ENCODE results near the gene MED14. TPM values are rescaled to one million over a fixed set of nuclear protein-coding genes. Genes with fewer than 3 reads are reported as not detected.

MED14 gene
- total and polyA plus RNA-seq, 2 of the 4 experiments (the other 2 are of a cell fraction) = 17.6 to 25.9 TPM

GRCh38 chrX:40698851-40699250, 36.5 kb downstream of the MED14 start:
- no peak overlapping the region for H4K91ac ChIP-seq (ENCODE audit: insufficient read depth, low read depth, low read length)
- in situ Hi-C loops (cut with MboI; ENCODE audit: low sequenced_read_pairs) (no loop called here), dilution Hi-C loops (cut with HindIII; ENCODE audit: low sequenced_read_pairs, unreplicated experiment) (no loop called here), intact Hi-C loops (cut with micrococcal nuclease) (no loop called here)
- no peaks in the 10 kb centered on the region for H3K79me1 ChIP-seq (ENCODE audit: low read depth in 1 of 2, low read length in 2 of 2)
- H2BK120ac ChIP-seq (ENCODE audit: low read depth, low read length) = no peak overlapping the region
- H2AK9ac ChIP-seq (replicated peaks; ENCODE audit: low read depth, low read length, poor library complexity) = no peak overlapping the region
- no peaks in the 10 kb centered on the region for H3K9me1 ChIP-seq (ENCODE audit: insufficient read depth, low read length)
- POLR2A ChIA-PET (ENCODE audit: unreplicated experiment) = no interaction called here
- H4K5ac ChIP-seq (ENCODE audit: low read depth, low read length) = no peak overlapping the region
- no peak overlapping the region for H3K14ac ChIP-seq (replicated peaks; ENCODE audit: low read depth, low read length)
- DNase-seq (no peak), ATAC-seq (ENCODE audit: low read depth) (no peak)
- no peak overlapping the region for H3K18ac ChIP-seq (ENCODE audit: low read depth, low read length)
- H4K20me1 ChIP-seq (ENCODE audit: insufficient read depth, low read length) = no peaks in the 10 kb centered on the region
- H4K8ac ChIP-seq (ENCODE audit: low read depth in 2 of 2, low read length in 2 of 2) = no peak overlapping the region
- no peak overlapping the region for H2AK5ac ChIP-seq (ENCODE audit: low read depth, low read length)
- no peak overlapping the region for H3K4me2 ChIP-seq (ENCODE audit: low read depth, low read length)
- CTCF ChIA-PET = no interaction called here
- no peak overlapping the region for H2AFZ ChIP-seq (replicated peaks; ENCODE audit: low read length, poor library complexity)
- H3K23ac ChIP-seq (ENCODE audit: low read depth, low read length) = no peak overlapping the region
- no CpG with 5 or more reads among the region's 1 CpG for WGBS, 2 experiments (ENCODE audit: extremely low coverage in 2 of 2, insufficient read length in 1 of 2)
- no peaks in the 10 kb centered on the region for H3K9me3 ChIP-seq (ENCODE audit: control insufficient read depth, insufficient read depth, low read length)
- H3K4ac ChIP-seq (ENCODE audit: low read depth, low read length) = no peak overlapping the region
- TF ChIP-seq CHD1 (IDR thresholded peaks at IDR 0.05; ENCODE audit: low read depth, low read length) (no peak), MXI1 (IDR thresholded peaks at IDR 0.05; ENCODE audit: borderline replicate concordance, low read depth, low read length) (no peak), FOS (IDR thresholded peaks at IDR 0.05; ENCODE audit: low read depth, low read length) (no peak), MAFK (IDR thresholded peaks at IDR 0.05; ENCODE audit: low read depth, low read length) (no peak)
- no TSS peak for BruUV-seq (replicated peaks)
- H3K4me3 ChIP-seq (ENCODE audit: insufficient read depth, low read depth, low read length) = no peak overlapping the region
- H2BK5ac ChIP-seq (ENCODE audit: low read depth, low read length, poor library complexity, severe bottlenecking) = no peak overlapping the region
- no peak overlapping the region for H2BK20ac ChIP-seq (ENCODE audit: low read depth, low read length)
- no peak overlapping the region for H3K27ac ChIP-seq (ENCODE audit: insufficient read depth, low read length)
- no peaks in the 10 kb centered on the region; the same call in 1 of the 2 replicates for H3K27me3 ChIP-seq (ENCODE audit: control insufficient read depth, insufficient read depth, low read length)
- no peak overlapping the region for H3K9ac ChIP-seq (ENCODE audit: low read depth, low read length)
- H3K36me3 ChIP-seq (ENCODE audit: control insufficient read depth, insufficient read depth, low read length) = peaks cover 3% of the 10 kb centered on the region; the same call in 1 of the 2 replicates
- no peaks in the 10 kb centered on the region for H3K4me1 ChIP-seq (ENCODE audit: control insufficient read depth, insufficient read depth, low read length)
- H3K56ac ChIP-seq (ENCODE audit: extremely low read depth, insufficient read depth, low read length) = no peak overlapping the region
- H2BK15ac ChIP-seq (ENCODE audit: low read depth, low read length) = no peak overlapping the region

All from IMR-90 (cell line).